HG02571 (cell line): Measurements from ENCODE around the gene SENP2.
"Not testable (repeated sequence)": the region's sequence is repeated elsewhere in the genome, so short reads cannot be mapped to it uniquely, and the experiment has no call there.

Experiments used
- ATAC-seq: cut with Tn5 transposase; IDR thresholded peaks from one replicate; pipeline ENCODE4 v1.9.1; 2021; ENCODE audit warnings: mild to moderate bottlenecking, moderate library complexity; ENCODE audit not compliant: unreplicated experiment

The SENP2 gene

GRCh38 chr3:185646382-185647133, 60.5 kb downstream of the SENP2 start:
- ATAC-seq: no peak

GRCh38 chr3:185647134-185647879, 61.2 kb downstream of the SENP2 start:
- no peak for ATAC-seq

- no peak for ATAC-seq
These were observed 61.8 kb downstream of the SENP2 start for GRCh38 chr3:185647880-185648210.

GRCh38 chr3:185648396-185648795, 62.3 kb downstream of the SENP2 start:
- ATAC-seq: no peak

- ATAC-seq: no peak
These were observed 63.3 kb downstream of the SENP2 start for GRCh38 chr3:185649414-185649813.

- ATAC-seq: no peak
These were observed 65.9 kb downstream of the SENP2 start for GRCh38 chr3:185651971-185652370.

- ATAC-seq: no peak
These were observed 68.1 kb downstream of the SENP2 start for GRCh38 chr3:185653949-185654757.

- no peak for ATAC-seq
These were observed 68.7 kb downstream of the SENP2 start for GRCh38 chr3:185654758-185655145.

GRCh38 chr3:185655426-185656320, 69.6 kb downstream of the SENP2 start:
- no peak for ATAC-seq

GRCh38 chr3:185656321-185656840, 70.3 kb downstream of the SENP2 start:
- ATAC-seq: no peak

- no peak for ATAC-seq
These were observed 71.1 kb downstream of the SENP2 start for GRCh38 chr3:185657211-185657610.

GRCh38 chr3:185657691-185658503, 71.8 kb downstream of the SENP2 start:
- no peak for ATAC-seq

GRCh38 chr3:185658504-185658912, 72.4 kb downstream of the SENP2 start:
- ATAC-seq: no peak

- no peak for ATAC-seq
These were observed 72.8 kb downstream of the SENP2 start for GRCh38 chr3:185658943-185659342.

GRCh38 chr3:185659942-185660921, 74.1 kb downstream of the SENP2 start:
- no peak for ATAC-seq

GRCh38 chr3:185661296-185661695, 75.2 kb downstream of the SENP2 start:
- ATAC-seq: not testable (repeated sequence)

GRCh38 chr3:185661772-185662171, 75.7 kb downstream of the SENP2 start:
- no peak for ATAC-seq

- no peak for ATAC-seq
These were observed 77.8 kb downstream of the SENP2 start for GRCh38 chr3:185663929-185664328.
